Endothelial cell of umbilical vein (primary cell): ENCODE results near the gene IRF6. TPM values are rescaled to one million over a fixed set of nuclear protein-coding genes. Genes with fewer than 3 reads are reported as not detected.

Experiments
- BruUV-seq: library from RNA; stranded (reverse); fragments of 400-500 nt; replicated peaks from 2 replicates; lab custom pipeline; 2021; lab: Mats Ljungman, UMichigan
- CTCF ChIA-PET: fragments of 300-600, 350-600 bp; sonication (Branson Sonifier 250); formaldehyde crosslinking; loops from one replicate; lab custom pipeline; 2021; ENCODE audit warnings: antibody characterized with exemption, inconsistent platforms; lab: Charles Lee
- POLR2A ChIA-PET: fragments of 300-600, 350-600 bp; sonication (Branson Sonifier 250); formaldehyde crosslinking; loops from one replicate; lab custom pipeline; 2021; ENCODE audit warnings: antibody characterized with exemption, inconsistent platforms; lab: Charles Lee
- DNase-seq: peaks from one replicate; pipeline ENCODE4 v3.0.0-alpha.2; 2011; ENCODE audit warnings: low read depth, low spot score
- FAIRE-seq: peaks from 2 replicates; lab custom pipeline; 2011; peaks lifted over from hg19 to GRCh38; lab: Jason Lieb, UNC
- H2AFZ ChIP-seq: 2 replicates; pipeline ENCODE4 v1.6.0; 2012; ENCODE audit warnings: low read depth, low read length, control low read depth, inconsistent platforms
- H3K27ac ChIP-seq: 2 replicates; pipeline ENCODE4 v1.5.1; 2011; ENCODE audit warnings: low read depth, mild to moderate bottlenecking, control low read depth, low read length, moderate library complexity; ENCODE audit not compliant: insufficient read depth
- H3K27me3 ChIP-seq, 2 experiments: 2 replicates each; pipeline versions ENCODE4 v1.6.0 to v1.6.1; 2011; ENCODE audit warnings: low read length in 2 of 2, mixed read lengths in 1 of 2; ENCODE audit not compliant: control insufficient read depth in 2 of 2, insufficient read depth in 2 of 2
- H3K36me3 ChIP-seq, 2 experiments: 2 replicates in 1 of 2; 3 replicates in 1 of 2; pipeline ENCODE4 v1.5.1; 2011; ENCODE audit warnings: low read length in 2 of 2, mild to moderate bottlenecking in 1 of 2, moderate library complexity in 1 of 2; ENCODE audit not compliant: control insufficient read depth in 2 of 2, insufficient read depth in 2 of 2; ENCODE audit errors: extremely low read depth in 1 of 2
- H3K4me1 ChIP-seq: 3 replicates; pipeline ENCODE4 v1.5.1; 2011; ENCODE audit warnings: mild to moderate bottlenecking, low read length; ENCODE audit not compliant: control insufficient read depth, insufficient read depth; ENCODE audit errors: extremely low read depth
- H3K4me2 ChIP-seq: 2 replicates; pipeline ENCODE4 v1.6.1; 2011; ENCODE audit warnings: low read length, control low read depth, mixed read lengths; ENCODE audit not compliant: insufficient read depth
- H3K4me3 ChIP-seq, 3 experiments: fragments of 200-600 bp in 1 of 3; sonication (generic), shearing (Covaris generic) in 1 of 3; replicated peaks in 1 of 3; 2 replicates each; pipeline ENCODE4 v1.5.1; 2011 to 2016; ENCODE audit warnings: control low read depth in 3 of 3, low read length in 3 of 3, mild to moderate bottlenecking in 2 of 3, inconsistent platforms in 1 of 3, low read depth in 1 of 3, moderate library complexity in 1 of 3; ENCODE audit not compliant: insufficient read depth in 1 of 3
- H3K79me2 ChIP-seq: 2 replicates; pipeline ENCODE4 v1.6.0; 2012; ENCODE audit warnings: low read length, inconsistent platforms; ENCODE audit not compliant: control insufficient read depth, insufficient read depth
- H3K9ac ChIP-seq: replicated peaks from 2 replicates; pipeline ENCODE3; 2011; ENCODE audit warnings: low read length, control low read depth; ENCODE audit not compliant: insufficient read depth; ENCODE audit errors: extremely low read depth
- H3K9me1 ChIP-seq: replicated peaks from 3 replicates; pipeline ENCODE4 v1.6.0; 2011; ENCODE audit warnings: mild to moderate bottlenecking, low read length; ENCODE audit not compliant: control insufficient read depth, insufficient read depth; ENCODE audit errors: extremely low read depth
- H3K9me3 ChIP-seq: replicated peaks from 2 replicates; pipeline ENCODE4 v1.5.1; 2012; ENCODE audit warnings: low read length, inconsistent platforms; ENCODE audit not compliant: control insufficient read depth, insufficient read depth
- H4K20me1 ChIP-seq: replicated peaks from 2 replicates; pipeline ENCODE3; 2011; ENCODE audit warnings: mild to moderate bottlenecking, low read length; ENCODE audit not compliant: control insufficient read depth, insufficient read depth; ENCODE audit errors: extremely low read depth
- CTCF ChIP-seq, 2 donors: IDR thresholded peaks; 1 replicate in 1 of 2; 2 replicates in 1 of 2; pipeline ENCODE4 v1.5.1; 2011; ENCODE audit warnings: low read length in 2 of 2, mild to moderate bottlenecking in 2 of 2, moderate library complexity in 2 of 2, control low read depth in 1 of 2, inconsistent platforms in 1 of 2, low read depth in 1 of 2; ENCODE audit not compliant: insufficient read depth in 1 of 2; ENCODE audit errors: extremely low read depth in 1 of 2
- EZH2 ChIP-seq: IDR thresholded peaks from 2 replicates; pipeline ENCODE4 v1.6.1; 2012; ENCODE audit warnings: borderline replicate concordance, low read depth, mild to moderate bottlenecking, moderate library complexity, low read length, inconsistent platforms; ENCODE audit not compliant: severe bottlenecking
- FOS ChIP-seq: IDR thresholded peaks from 2 replicates; pipeline ENCODE4 v1.6.1; 2011; ENCODE audit warnings: mild to moderate bottlenecking, low read length, moderate library complexity, borderline replicate concordance; ENCODE audit not compliant: insufficient read depth
- GATA2 ChIP-seq: IDR thresholded peaks from 2 replicates; pipeline ENCODE4 v1.7.0; 2011; ENCODE audit warnings: low read depth, mild to moderate bottlenecking, moderate library complexity, mixed read lengths, low read length; ENCODE audit not compliant: insufficient read length, insufficient read depth
- JUN ChIP-seq: IDR thresholded peaks from 2 replicates; pipeline ENCODE4 v1.6.1; 2011; ENCODE audit warnings: borderline replicate concordance, low read depth; ENCODE audit not compliant: insufficient read length, insufficient read depth
- MYC ChIP-seq: IDR thresholded peaks from one replicate; pipeline ENCODE4 v1.6.1; 2011; ENCODE audit warnings: mild to moderate bottlenecking, low read depth, low read length
- POLR2A ChIP-seq: IDR thresholded peaks from 2 replicates; pipeline ENCODE4 v1.6.1; 2012; ENCODE audit warnings: low read depth, mild to moderate bottlenecking, control low read depth, low read length
- POLR2AphosphoS5 ChIP-seq: IDR thresholded peaks from 2 replicates; pipeline ENCODE4 v1.6.1; 2012; ENCODE audit warnings: low read depth, mild to moderate bottlenecking, control low read depth, low read length, moderate library complexity; ENCODE audit not compliant: insufficient read depth
- dilution Hi-C: fragments of 300-500 bp; cut with MboI; formaldehyde crosslinking; loops from one replicate; pipeline ENCODE4 v1.15.0; 2019; ENCODE audit warnings: low sequenced_read_pairs; ENCODE audit not compliant: extremely low pct_ligation_motif_present
- intact Hi-C: fragments of 100-400 bp; cut with micrococcal nuclease; formaldehyde crosslinking; loops from one replicate; pipeline ENCODE4 v1.10.0; 2022
- polyA plus RNA-seq, 4 experiments: library from polyadenylated mRNA; depleted of rRNA in 3 of 4; stranded (reverse) in 3 of 4; unstranded in 1 of 4; fragments of >200 nt; gene quantifications; 2 replicates each; pipeline versions ENCODE4 v1.2.1 to v1.2.3, GENCODE V29; 2011 to 2012; ENCODE audit warnings: missing spikeins in 1 of 4
- total RNA-seq: library from RNA; stranded (reverse); gene quantifications from 2 replicates; pipeline ENCODE4 v1.2.3, GENCODE V29; 2021
- TF ChIP-seq, protein P1 (sequence below): IDR thresholded peaks from 2 replicates; pipeline ENCODE4 v1.6.1; 2011; ENCODE audit not compliant: insufficient read depth, insufficient read length

Gene IRF6
- total and polyA plus RNA-seq, 2 donors (not counting 3 experiments of a cell fraction or from before 2014, with no cell fraction given): 42.0 to 55.8 TPM

DNA sequence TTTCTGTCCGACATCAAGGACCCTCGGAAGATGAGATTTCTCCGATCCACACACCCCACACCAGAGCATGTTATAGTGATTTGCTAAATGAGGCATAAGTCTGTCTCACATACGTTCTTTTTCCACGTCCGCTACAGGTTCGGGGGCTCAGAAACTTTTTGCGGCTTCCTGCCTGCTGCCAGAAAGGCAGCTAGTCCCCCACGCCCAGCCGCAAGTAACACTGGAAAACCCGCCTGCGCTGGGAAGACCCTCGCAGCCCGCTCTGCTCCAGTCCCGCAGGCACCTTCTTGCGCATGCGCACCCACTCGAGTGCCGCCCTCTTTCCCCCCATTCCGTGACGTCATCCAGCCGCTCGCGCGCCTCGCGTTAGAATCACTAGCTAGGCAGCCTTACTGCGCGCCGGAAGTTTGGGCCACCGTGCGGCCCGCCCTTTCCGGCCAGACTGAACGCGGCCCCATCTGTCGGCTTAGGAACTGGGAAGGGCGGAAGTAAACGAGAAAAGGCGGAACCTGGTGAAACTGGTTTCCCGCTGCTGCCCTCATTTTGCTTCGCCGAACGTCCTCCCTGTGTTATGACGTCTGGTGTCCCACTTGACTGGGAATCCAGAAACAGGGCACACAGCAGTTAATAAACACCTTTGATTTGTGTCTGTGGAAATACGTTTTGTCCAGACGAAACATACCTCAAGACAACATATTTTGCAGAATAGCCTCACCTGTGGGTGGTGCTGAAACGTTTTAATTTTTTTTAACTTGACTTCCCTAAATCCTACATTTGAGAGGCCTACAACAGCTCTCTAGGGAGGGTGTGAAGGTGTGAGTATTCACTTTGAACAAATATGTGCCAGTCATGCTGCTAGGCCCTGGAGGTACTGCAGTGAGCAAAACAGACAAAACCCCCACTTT is 21.4 kb downstream of the IRF6 start, which contains the start of gene C1orf74:
C1orf74 (minus strand) TSS at position 295 of the 905 bp plus-strand sequence. CDS start 925 bp downstream, outside the sequence.
- POLR2A ChIA-PET: interaction anchor here (1.0 to 1.4 kb wide), 4 partner anchors 10 to 55 kb away, joined by 4 to 9 read pairs (median 4); no protein-coding TSS in a partner anchor
- DNase-seq: peak; percentile 99

More for the DNA sequence above, 21.4 kb downstream of the IRF6 start, which contains the start of gene C1orf74:
- H3K4me2 ChIP-seq: peak within 1 kb of the TSS; percentile 96
- CTCF ChIA-PET: interaction anchor here (0.7 to 1.2 kb wide), 10 partner anchors 10 to 215 kb away, joined by 3 to 5 read pairs (median 3); partner anchors contain the start of gene UTP25
- peak within 1 kb of the TSS; percentile 95 for H3K9ac ChIP-seq
- H2AFZ ChIP-seq: peak within 1 kb of the TSS; percentile 83
- no peaks in the 10 kb centered on the region for H3K9me3 ChIP-seq
- peak within 1 kb of the TSS; percentile 62 to 90 (median 75) for H3K4me3 ChIP-seq
- H3K27ac ChIP-seq: peak within 1 kb of the TSS; percentile 74
- dilution Hi-C loops (no loop called here), intact Hi-C loops (loop anchor here (1.0 kb wide), 5 partner anchors 15 to 43 kb away; partner anchors contain the start of gene UTP25)
- FAIRE-seq: peak; percentile 99
- TSS peak; percentile 97 for BruUV-seq
- no peaks in the 10 kb centered on the region for H3K27me3 ChIP-seq
- no peaks in the 10 kb centered on the region for H3K9me1 ChIP-seq
- H3K79me2 ChIP-seq: no peaks in the 10 kb centered on the region
- TF ChIP-seq POLR2AphosphoS5: peak; percentile 98
- TF ChIP-seq MYC: no peak
- TF ChIP-seq CTCF (IDR thresholded peaks at IDR 0.05; ENCODE audit: extremely low read depth in 1 of 2, insufficient read depth in 1 of 2, low read depth in 1 of 2, low read length in 2 of 2): no peak
- peak; percentile 75 for TF ChIP-seq JUN
- no peak for TF ChIP-seq EZH2
- TF ChIP-seq FOS: no peak
- peak; percentile 97 for TF ChIP-seq POLR2A
- TF ChIP-seq GATA2: no peak
- TF ChIP-seq, protein P1, sequence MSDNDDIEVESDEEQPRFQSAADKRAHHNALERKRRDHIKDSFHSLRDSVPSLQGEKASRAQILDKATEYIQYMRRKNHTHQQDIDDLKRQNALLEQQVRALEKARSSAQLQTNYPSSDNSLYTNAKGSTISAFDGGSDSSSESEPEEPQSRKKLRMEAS: peak; percentile 8
- H4K20me1 ChIP-seq: no peaks in the 10 kb centered on the region
- peaks cover 10% of the 10 kb centered on the region for H3K4me1 ChIP-seq
- peaks cover 0 to 10% of the 10 kb centered on the region in 2 experiments for H3K36me3 ChIP-seq
